GM12891 (cell line): ENCODE measurements around the gene BCL7A.

Source experiments
- DNase-seq: peaks from one replicate; pipeline ENCODE4 v3.0.0; 2011; ENCODE audit warnings: low spot score; ENCODE audit not compliant: insufficient read length
- FAIRE-seq: peaks from 2 replicates; lab custom pipeline; 2011; peaks lifted over from hg19 to GRCh38; lab: Jason Lieb, UNC
- PAX5 ChIP-seq: IDR thresholded peaks from 2 replicates; pipeline ENCODE4 v1.6.1; 2011; ENCODE audit warnings: low read length, moderate library complexity, mild to moderate bottlenecking; ENCODE audit not compliant: insufficient read depth, severe bottlenecking
- POLR2A ChIP-seq: IDR thresholded peaks from 2 replicates; pipeline ENCODE4 v1.6.1; 2011; ENCODE audit warnings: low read depth, low read length, control low read depth
- POLR2AphosphoS5 ChIP-seq: IDR thresholded peaks from 2 replicates; pipeline ENCODE4 v1.6.1; 2011; ENCODE audit warnings: low read depth, low read length, control low read depth
- POU2F2 ChIP-seq: IDR thresholded peaks from 2 replicates; pipeline ENCODE4 v1.6.1; 2011; ENCODE audit warnings: low read depth, mild to moderate bottlenecking, control low read depth, low read length, moderate library complexity
- SPI1 ChIP-seq: IDR thresholded peaks from 2 replicates; pipeline ENCODE4 v1.6.1; 2011; ENCODE audit warnings: low read depth, low read length, control low read depth
- TAF1 ChIP-seq: IDR thresholded peaks from 2 replicates; pipeline ENCODE4 v1.6.1; 2011; ENCODE audit warnings: low read depth, low read length, control low read depth

The BCL7A gene

GRCh38 chr12:122026706-122027333 is 5.1 kb downstream of the BCL7A start:
- TF ChIP-seq POLR2AphosphoS5 (no peak), POU2F2 (no peak), PAX5 (no peak), TAF1 (no peak), SPI1 (no peak), POLR2A (no peak)
- FAIRE-seq (no peak), DNase-seq (no peak)

GRCh38 chr12:122028165-122028904 is 6.7 kb downstream of the BCL7A start:
- peak; percentile 33 for FAIRE-seq
- TF ChIP-seq POLR2A (no peak), POU2F2 (no peak), TAF1 (no peak), PAX5 (no peak), SPI1 (no peak), POLR2AphosphoS5 (no peak)
- DNase-seq: no peak

GRCh38 chr12:122028905-122029560 is 7.3 kb downstream of the BCL7A start:
- FAIRE-seq (peak; percentile 98), DNase-seq (peak; percentile 84)
- no peak for TF ChIP-seq POU2F2
- TF ChIP-seq PAX5: peak; percentile 92

GRCh38 chr12:122029620-122030423 is 8.1 kb downstream of the BCL7A start:
- DNase-seq: no peak
- TF ChIP-seq PAX5: no peak
- TF ChIP-seq POLR2AphosphoS5: no peak
- TF ChIP-seq SPI1: no peak
- no peak for TF ChIP-seq POU2F2
- FAIRE-seq: no peak

GRCh38 chr12:122030424-122031035 is 8.8 kb downstream of the BCL7A start:
- DNase-seq: no peak
- TF ChIP-seq POLR2A (no peak), POLR2AphosphoS5 (no peak), PAX5 (no peak), TAF1 (no peak), SPI1 (no peak), POU2F2 (no peak)
- FAIRE-seq: no peak

GRCh38 chr12:122031342-122032216 is 9.9 kb downstream of the BCL7A start:
- DNase-seq (no peak), FAIRE-seq (peak; percentile 20)
- TF ChIP-seq POLR2AphosphoS5 (no peak), PAX5 (no peak), POU2F2 (no peak), POLR2A (no peak), SPI1 (no peak), TAF1 (no peak)

GRCh38 chr12:122032580-122032979 is 10.9 kb downstream of the BCL7A start:
- no peak for TF ChIP-seq POLR2AphosphoS5
- TF ChIP-seq TAF1: no peak
- peak; percentile 81; the same call in 1 of the 2 replicates for TF ChIP-seq POU2F2
- DNase-seq: no peak
- peak; percentile 97 for FAIRE-seq

- no peak for FAIRE-seq
- TF ChIP-seq POU2F2 (no peak), PAX5 (no peak), POLR2AphosphoS5 (no peak), SPI1 (no peak), POLR2A (no peak), TAF1 (no peak)
- DNase-seq: no peak
Measured at GRCh38 chr12:122035292-122035691, 13.6 kb downstream of the BCL7A start.

GRCh38 chr12:122036153-122036552 is 14.5 kb downstream of the BCL7A start:
- no peak for FAIRE-seq
- no peak for DNase-seq
- TF ChIP-seq PAX5: no peak
- TF ChIP-seq SPI1: no peak
- no peak for TF ChIP-seq POU2F2
- TF ChIP-seq POLR2A: no peak
- TF ChIP-seq POLR2AphosphoS5: no peak
- no peak for TF ChIP-seq TAF1
